ENCODE data around the gene TSPY9.
"Not testable (repeated sequence)": the region's sequence is repeated elsewhere in the genome, so short reads cannot be mapped to it uniquely, and the experiment has no call there.

TSPY9 gene, protein sequence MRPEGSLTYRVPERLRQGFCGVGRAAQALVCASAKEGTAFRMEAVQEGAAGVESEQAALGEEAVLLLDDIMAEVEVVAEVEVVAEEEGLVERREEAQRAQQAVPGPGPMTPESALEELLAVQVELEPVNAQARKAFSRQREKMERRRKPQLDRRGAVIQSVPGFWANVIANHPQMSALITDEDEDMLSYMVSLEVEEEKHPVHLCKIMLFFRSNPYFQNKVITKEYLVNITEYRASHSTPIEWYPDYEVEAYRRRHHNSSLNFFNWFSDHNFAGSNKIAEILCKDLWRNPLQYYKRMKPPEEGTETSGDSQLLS

DNA sequence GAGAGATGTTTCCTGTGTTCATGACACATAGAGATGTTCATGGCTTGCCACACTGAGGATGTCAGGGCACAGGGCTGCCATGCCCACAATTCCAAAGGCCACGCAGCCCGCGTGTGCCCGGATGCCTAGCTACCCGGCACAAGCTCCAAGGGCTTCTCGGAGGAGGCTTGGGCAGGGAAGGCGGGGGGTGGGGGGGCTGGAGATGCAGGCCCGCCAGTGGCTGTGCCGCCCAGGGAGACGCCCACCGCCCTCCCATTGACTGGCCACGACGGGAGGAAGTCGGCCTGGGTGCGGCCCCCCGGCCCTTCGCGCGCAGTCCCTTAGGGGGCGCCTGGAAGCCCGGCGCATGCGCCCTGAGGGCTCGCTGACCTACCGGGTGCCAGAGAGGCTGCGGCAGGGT is at the start of gene TSPY9:
TSPY9 (plus strand) TSS at position 301 of the 400 bp plus-strand sequence; CDS start at position 347, 46 bp downstream.
- DNase-seq (ENCODE audit: low read depth); H3K4me3 ChIP-seq (ENCODE audit: low read length): not testable (repeated sequence)

DNA sequence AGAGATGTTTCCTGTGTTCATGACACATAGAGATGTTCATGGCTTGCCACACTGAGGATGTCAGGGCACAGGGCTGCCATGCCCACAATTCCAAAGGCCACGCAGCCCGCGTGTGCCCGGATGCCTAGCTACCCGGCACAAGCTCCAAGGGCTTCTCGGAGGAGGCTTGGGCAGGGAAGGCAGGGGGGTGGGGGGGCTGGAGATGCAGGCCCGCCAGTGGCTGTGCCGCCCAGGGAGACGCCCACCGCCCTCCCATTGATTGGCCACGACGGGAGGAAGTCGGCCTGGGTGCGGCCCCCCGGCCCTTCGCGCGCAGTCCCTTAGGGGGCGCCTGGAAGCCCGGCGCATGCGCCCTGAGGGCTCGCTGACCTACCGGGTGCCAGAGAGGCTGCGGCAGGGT is 20.4 kb upstream of the TSPY9 start, which contains the start of gene TSPY1:
TSPY1 (plus strand) TSS at position 301 of the 400 bp plus-strand sequence; CDS start at position 347, 46 bp downstream.
- H3K4me3 ChIP-seq (ENCODE audit: low read length); DNase-seq (ENCODE audit: low read depth): not testable (repeated sequence)

GRCh38 chrY:9504396-9504795 is 17.3 kb downstream of the TSPY9 start:
- H3K4me3 ChIP-seq (ENCODE audit: low read length); DNase-seq (ENCODE audit: low read depth): not testable (repeated sequence)

GRCh38 chrY:9516287-9516686 is 29.2 kb downstream of the TSPY9 start:
- not testable (repeated sequence) for DNase-seq (ENCODE audit: low read depth)

DNA sequence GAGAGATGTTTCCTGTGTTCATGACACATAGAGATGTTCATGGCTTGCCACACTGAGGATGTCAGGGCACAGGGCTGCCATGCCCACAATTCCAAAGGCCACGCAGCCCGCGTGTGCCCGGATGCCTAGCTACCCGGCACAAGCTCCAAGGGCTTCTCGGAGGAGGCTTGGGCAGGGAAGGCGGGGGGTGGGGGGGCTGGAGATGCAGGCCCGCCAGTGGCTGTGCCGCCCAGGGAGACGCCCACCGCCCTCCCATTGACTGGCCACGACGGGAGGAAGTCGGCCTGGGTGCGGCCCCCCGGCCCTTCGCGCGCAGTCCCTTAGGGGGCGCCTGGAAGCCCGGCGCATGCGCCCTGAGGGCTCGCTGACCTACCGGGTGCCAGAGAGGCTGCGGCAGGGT is 40.5 kb downstream of the TSPY9 start, which contains the start of gene TSPY10:
TSPY10 (plus strand) TSS at position 301 of the 400 bp plus-strand sequence; CDS start at position 347, 46 bp downstream.
- not testable (repeated sequence) for H3K4me3 ChIP-seq (ENCODE audit: low read length); DNase-seq (ENCODE audit: low read depth)

More at GRCh38 chrY:9516287-9516686, 29.2 kb downstream of the TSPY9 start:
- H3K4me3 ChIP-seq (ENCODE audit: low read length), result not testable (repeated sequence)

Measured in retinal pigment epithelial cell (primary cell).